GM18507 (cell line): ENCODE measurements around the gene FLRT2.

Experiments used
- DNase-seq: peaks from one replicate; pipeline ENCODE4 v3.0.0; 2011; ENCODE audit warnings: low read depth; ENCODE audit not compliant: insufficient read length; ENCODE audit errors: extremely low spot score
- FAIRE-seq: peaks from 2 replicates; lab custom pipeline; 2011; peaks lifted over from hg19 to GRCh38; lab: Jason Lieb, UNC

Gene FLRT2

GRCh38 chr14:85620947-85621346 lies 91.0 kb downstream of the FLRT2 start:
- no peak for DNase-seq
- no peak for FAIRE-seq

- FAIRE-seq (no peak), DNase-seq (no peak)
Measured at GRCh38 chr14:85622106-85622505, 92.2 kb downstream of the FLRT2 start.

- no peak for FAIRE-seq
Measured at GRCh38 chr14:85622986-85623685, 93.2 kb downstream of the FLRT2 start.

DNA sequence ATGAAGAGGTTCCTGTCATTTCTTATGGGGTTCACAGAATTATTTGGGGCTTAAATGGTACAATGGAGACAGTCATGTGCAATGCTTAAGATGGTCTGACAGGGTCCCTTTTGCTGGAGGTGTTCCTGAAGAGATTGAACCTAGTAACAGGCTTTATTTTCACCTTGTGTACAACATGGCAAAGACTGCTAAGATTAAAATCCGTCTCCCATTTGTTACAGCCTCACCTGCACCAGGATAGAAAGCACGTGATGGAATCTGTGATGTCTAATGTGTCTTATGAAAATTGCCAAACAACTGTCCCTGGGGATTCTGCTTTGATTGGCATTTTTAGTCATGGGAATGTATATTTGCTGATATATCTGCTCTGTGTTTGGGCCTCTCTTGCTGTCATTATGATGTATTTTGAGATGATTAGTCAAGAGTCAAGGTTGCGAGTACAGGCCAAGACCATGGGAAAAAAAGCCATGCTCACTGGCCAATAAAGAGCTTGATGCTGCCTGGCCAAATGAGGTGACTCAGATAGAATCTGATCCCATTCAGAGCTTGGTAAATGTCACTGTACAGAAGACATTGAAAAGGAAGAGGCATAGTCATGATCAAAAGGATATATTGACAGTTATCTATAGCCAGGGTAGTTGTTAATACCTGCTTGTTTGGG lies 96.1 kb downstream of the FLRT2 start:
- DNase-seq (no peak), FAIRE-seq (no peak)

More at GRCh38 chr14:85622986-85623685, 93.2 kb downstream of the FLRT2 start:
- DNase-seq = no peak

GRCh38 chr14:85634205-85634604 lies 104.3 kb downstream of the FLRT2 start:
- DNase-seq (no peak), FAIRE-seq (no peak)

DNA sequence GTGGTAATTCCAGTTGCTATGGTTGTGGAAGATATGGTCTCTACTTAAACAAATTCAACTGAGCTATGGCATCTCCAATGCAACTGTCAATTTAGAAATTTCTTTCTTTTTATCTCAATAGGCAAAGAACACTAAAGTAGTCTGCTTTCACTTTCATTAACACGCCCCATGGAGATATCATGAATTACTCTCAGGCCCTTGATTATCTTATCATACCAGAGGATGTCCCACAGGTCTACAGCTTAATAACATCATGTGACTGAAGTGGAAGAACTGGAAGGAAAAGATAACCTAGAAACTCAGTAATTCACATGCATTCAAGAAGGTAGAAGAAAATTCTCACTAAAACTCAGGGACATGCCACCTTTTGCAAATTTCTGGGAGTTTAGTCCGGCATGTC lies 114.3 kb downstream of the FLRT2 start:
- FAIRE-seq (no peak), DNase-seq (no peak)

- FAIRE-seq (no peak), DNase-seq (no peak)
Measured at GRCh38 chr14:85653029-85653428, 123.1 kb downstream of the FLRT2 start.

DNA sequence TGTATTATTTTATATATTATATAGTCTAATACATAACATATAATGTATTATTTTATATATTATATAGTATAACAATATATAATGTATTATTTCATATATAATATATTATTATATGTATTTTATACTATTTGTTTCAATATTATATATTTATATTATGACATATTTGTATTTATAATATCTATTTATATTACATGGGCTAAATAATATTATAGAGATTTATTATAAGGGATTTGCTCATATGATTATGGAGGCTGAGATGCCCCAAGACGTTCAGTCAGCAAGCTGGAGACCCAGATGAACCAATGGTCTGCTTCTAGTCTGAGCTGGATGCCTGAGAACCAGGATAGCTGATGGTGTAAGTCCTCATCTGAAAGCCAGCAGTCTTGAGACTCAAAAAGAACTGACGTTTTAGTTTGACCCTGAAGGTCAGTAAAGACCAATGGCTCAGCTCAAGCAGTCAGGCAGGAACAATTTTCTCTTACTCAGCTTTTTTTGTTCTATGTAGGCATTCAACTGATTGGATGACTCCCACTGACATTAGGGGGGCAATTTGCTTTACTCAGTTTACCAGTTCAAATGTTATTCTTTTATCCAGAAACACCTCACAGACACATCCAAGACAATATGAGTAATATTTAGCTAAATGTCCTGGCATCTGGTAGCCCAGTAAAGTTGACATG lies 130.4 kb downstream of the FLRT2 start:
- DNase-seq (no peak), FAIRE-seq (no peak)

GRCh38 chr14:85662096-85662495 lies 132.2 kb downstream of the FLRT2 start:
- DNase-seq (no peak), FAIRE-seq (no peak)

GRCh38 chr14:85663256-85663655 lies 133.3 kb downstream of the FLRT2 start:
- DNase-seq (no peak), FAIRE-seq (no peak)

DNA sequence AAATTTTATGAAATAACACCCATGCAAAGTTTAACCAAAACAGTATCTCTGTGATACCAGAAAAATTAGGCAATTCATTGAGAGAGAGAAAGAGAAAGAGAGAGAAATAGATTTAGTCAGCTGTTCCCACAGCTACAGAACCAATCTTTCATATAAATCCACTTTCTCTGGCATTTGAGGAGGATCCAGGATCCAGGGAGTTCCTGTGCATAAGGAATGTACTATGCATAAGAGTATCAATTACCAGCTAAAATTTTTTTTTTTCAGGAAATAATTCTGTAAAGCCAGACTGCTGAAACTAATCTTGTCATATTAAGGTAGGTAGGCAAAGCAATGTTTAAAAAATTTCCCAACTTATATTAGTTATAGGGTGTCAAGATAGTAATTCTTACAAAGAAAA lies 133.7 kb downstream of the FLRT2 start:
- FAIRE-seq (no peak), DNase-seq (no peak)

GRCh38 chr14:85675957-85676356 lies 146.0 kb downstream of the FLRT2 start:
- DNase-seq = no peak
- no peak for FAIRE-seq

DNA sequence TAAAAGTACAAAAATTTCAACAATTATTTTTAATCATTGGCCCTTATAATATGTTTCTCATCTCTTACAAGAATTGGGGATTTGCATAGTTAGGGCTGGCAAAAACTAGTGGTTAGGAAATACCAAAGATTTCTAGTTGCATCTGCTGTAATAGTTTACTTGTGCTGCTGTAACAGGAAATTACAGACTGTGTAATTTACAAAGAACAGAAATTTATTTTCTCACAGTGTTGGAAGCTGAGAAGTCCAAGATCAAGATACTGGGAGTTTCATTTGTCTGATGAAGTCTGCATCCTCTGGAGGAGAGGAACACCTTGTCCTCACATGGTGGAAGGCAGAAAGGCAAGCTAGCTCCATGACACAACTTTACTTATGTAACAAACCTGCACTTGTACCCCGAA lies 157.0 kb downstream of the FLRT2 start:
- FAIRE-seq (no peak), DNase-seq (no peak)

DNA sequence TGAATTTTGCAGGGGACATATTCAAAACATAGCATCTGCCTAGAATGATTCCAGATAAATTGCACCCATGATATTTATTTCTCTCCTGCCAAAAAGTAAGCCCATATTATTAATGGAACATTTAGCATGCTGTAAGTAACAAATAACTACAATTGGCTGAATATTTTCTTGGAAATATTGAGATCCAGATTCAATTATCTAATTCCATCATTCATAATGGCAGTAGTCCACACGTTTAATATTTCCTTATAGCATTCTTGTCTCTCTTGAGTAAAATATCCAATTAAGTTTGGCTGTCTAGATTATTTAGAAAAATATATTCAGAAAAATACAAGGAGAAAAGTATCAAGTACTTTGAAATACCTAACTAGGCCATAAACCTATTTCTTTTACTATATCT lies 157.5 kb downstream of the FLRT2 start:
- FAIRE-seq = no peak
- no peak for DNase-seq

DNA sequence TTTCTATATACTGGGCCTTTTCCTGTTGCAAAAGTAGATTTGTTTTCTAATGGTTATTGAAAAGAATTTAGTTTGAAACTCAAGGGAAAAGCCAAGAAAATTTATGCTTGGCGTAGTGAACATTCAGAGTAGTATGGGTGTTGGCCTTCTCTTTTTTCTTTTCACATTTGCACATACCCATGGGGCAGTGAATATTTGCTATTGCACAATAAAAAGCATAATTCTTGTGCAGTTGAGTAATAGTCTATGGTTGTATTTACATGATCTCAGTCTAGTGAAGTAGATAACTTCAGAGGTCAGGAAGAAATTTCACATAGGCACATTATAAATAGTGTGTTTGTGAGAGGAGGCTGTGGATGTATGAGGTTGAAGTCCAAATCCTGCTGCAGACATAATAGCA lies 158.1 kb downstream of the FLRT2 start:
- no peak for FAIRE-seq
- DNase-seq = no peak

- no peak for FAIRE-seq
Measured at GRCh38 chr14:85695300-85695699, 165.4 kb downstream of the FLRT2 start.

DNA sequence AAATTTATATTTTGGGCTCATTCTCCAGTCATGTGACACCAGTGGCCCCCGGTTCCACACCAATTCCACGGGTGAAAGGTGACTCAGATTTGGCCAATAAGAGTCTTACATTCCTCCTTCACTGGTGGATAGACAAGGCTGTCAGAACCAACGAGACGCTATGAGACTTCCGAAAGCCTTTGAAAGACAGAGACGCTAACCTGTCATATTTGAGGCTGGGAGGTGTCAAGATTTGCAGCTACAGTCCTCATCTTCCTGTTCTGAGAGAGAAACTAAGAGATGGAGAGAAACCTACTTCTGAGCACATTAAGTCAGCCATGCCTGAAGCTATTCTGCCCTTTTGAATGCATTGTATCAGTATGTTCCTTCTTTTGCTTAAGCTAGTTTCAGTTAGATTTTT lies 171.2 kb downstream of the FLRT2 start:
- DNase-seq (no peak), FAIRE-seq (no peak)

More at GRCh38 chr14:85695300-85695699, 165.4 kb downstream of the FLRT2 start:
- DNase-seq = no peak

GRCh38 chr14:85701763-85702162 lies 171.8 kb downstream of the FLRT2 start:
- DNase-seq (no peak), FAIRE-seq (no peak)

DNA sequence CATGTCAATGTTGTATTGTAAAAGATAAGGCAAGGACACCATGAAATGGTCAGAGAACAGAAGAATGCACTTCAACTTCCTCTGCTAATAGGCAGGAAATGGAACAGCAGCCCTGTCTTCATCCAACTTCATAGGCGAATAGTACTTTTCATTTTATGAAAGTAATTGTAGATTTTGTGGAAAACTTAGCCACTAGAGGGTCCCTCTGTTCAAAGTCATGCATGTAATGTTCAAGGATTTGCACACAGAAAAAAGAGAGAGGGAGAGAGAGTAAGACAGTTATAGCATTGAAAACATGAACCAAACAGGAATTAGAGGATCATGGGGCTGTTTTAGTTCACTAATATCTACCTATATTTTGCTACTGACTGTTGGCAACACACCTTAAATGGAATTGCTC lies 172.2 kb downstream of the FLRT2 start:
- DNase-seq (no peak), FAIRE-seq (no peak)

DNA sequence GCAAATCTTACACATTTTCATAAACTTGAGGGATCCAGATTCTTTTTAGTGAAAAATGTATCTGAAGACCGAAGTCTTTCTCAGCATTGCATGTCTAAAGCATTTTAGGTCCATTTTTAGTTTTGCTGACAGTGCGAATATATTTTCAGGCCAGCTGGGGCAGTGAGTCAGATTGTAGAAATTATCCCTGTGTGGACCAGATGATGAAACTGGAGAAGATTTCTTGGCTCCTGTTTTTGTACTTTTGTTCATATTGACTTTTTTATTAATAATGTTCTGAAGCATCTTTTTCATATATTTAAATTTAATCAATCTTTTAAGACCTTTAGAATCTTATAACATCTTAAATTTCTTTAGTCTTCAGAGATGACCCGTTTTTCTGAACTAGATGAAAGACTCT lies 173.1 kb downstream of the FLRT2 start:
- DNase-seq = no peak
- FAIRE-seq = no peak
